Measurements from ENCODE around the gene RGL1.

- TF ChIP-seq CTCF (IDR thresholded peaks at IDR 0.05; ENCODE audit: low read depth, low read length, poor library complexity, severe bottlenecking) = no peak
- no peak for TF ChIP-seq EZH2phosphoT487 (IDR thresholded peaks at IDR 0.05; ENCODE audit: borderline replicate concordance, low read length)
Observed at GRCh38 chr1:183967914-183968313, 163.0 kb downstream of the RGL1 start.

Data from DOHH2 (cell line).